A673 (cell line): ENCODE results near the gene CHD9NB. TPM values are rescaled to one million over a fixed set of nuclear protein-coding genes. Genes with fewer than 3 reads are reported as not detected.
A peak's percentile ranks its signal among the peaks of the same experiment; 100 is the strongest.

Source experiments
- BruUV-seq: library from RNA; stranded (reverse); fragments of 400-500 nt; replicated peaks from 2 replicates; lab custom pipeline; 2021; lab: Mats Ljungman, UMichigan
- CTCF ChIA-PET: fragments of 300-600 bp; sonication (Branson Sonifier 250); formaldehyde crosslinking; loops from one replicate; lab custom pipeline; 2022; ENCODE audit warnings: antibody characterized with exemption; lab: Charles Lee
- POLR2A ChIA-PET: fragments of 300-600 bp; sonication (Branson Sonifier 250); formaldehyde crosslinking; loops from one replicate; lab custom pipeline; 2022; ENCODE audit warnings: antibody characterized with exemption; ENCODE audit not compliant: low non-redundant PET; lab: Charles Lee
- DNase-seq: peaks from one replicate; pipeline ENCODE4 v3.0.0-alpha.2; 2015; ENCODE audit warnings: low spot score
- H3K27ac ChIP-seq: fragments of 200-600 bp; sonication (generic); 2 replicates; pipeline ENCODE4 v1.5.1; 2016; ENCODE audit warnings: mixed run types, low read depth, mild to moderate bottlenecking, mixed read lengths, antibody characterized with exemption, low read length; ENCODE audit not compliant: poor library complexity, severe bottlenecking
- H3K27me3 ChIP-seq: fragments of 200-600 bp; sonication (generic); replicated peaks from 2 replicates; pipeline ENCODE4 v1.6.1; 2017; ENCODE audit warnings: mixed run types, low read depth, mild to moderate bottlenecking, mixed read lengths, antibody characterized with exemption, low read length; ENCODE audit not compliant: insufficient read depth, poor library complexity
- H3K36me3 ChIP-seq: fragments of 200-600 bp; sonication (generic); 2 replicates; pipeline ENCODE4 v1.6.1; 2016; ENCODE audit warnings: mixed run types, mild to moderate bottlenecking, mixed read lengths, antibody characterized with exemption, low read length; ENCODE audit not compliant: insufficient read depth, poor library complexity, severe bottlenecking
- H3K4me1 ChIP-seq: fragments of 200-600 bp; sonication (generic); 2 replicates; pipeline ENCODE4 v1.6.1; 2017; ENCODE audit warnings: mixed run types, mild to moderate bottlenecking, mixed read lengths, antibody characterized with exemption, low read length; ENCODE audit not compliant: insufficient read depth, poor library complexity, severe bottlenecking
- H3K4me3 ChIP-seq: fragments of 200-600 bp; sonication (generic); 2 replicates; pipeline ENCODE4 v1.5.1; 2016; ENCODE audit warnings: low read depth, mixed run types, mild to moderate bottlenecking, mixed read lengths, low read length; ENCODE audit not compliant: poor library complexity, severe bottlenecking
- H3K9me3 ChIP-seq: fragments of 200-600 bp; sonication (generic); 2 replicates; pipeline ENCODE4 v1.6.1; 2016; ENCODE audit warnings: mixed run types, low read depth, mild to moderate bottlenecking, mixed read lengths, antibody characterized with exemption, low read length; ENCODE audit not compliant: poor library complexity, severe bottlenecking
- CTCF ChIP-seq: fragments of 300-800, 200-600 bp; sonication (generic); conservative IDR thresholded peaks from 2 replicates; pipeline ENCODE4 v1.5.1; 2017; ENCODE audit warnings: low read depth, mild to moderate bottlenecking, antibody characterized with exemption, low read length, moderate library complexity, mixed read lengths
- EZH2 ChIP-seq: fragments of 200-600 bp; sonication (generic); IDR thresholded peaks from 2 replicates; pipeline ENCODE4 v1.6.1; 2017; ENCODE audit warnings: borderline replicate concordance, low read depth, mild to moderate bottlenecking, mixed read lengths, antibody characterized with exemption, low read length; ENCODE audit not compliant: poor library complexity, severe bottlenecking
- intact Hi-C: fragments of 100-400 bp; cut with micrococcal nuclease; formaldehyde crosslinking; loops from one replicate; pipeline ENCODE4 v1.10.0; 2022; ENCODE audit not compliant: unreplicated experiment
- total RNA-seq: library from RNA; stranded (reverse); gene quantifications from 2 replicates; pipeline ENCODE4 v1.2.3, GENCODE V29; 2021

CHD9NB gene
- total RNA-seq, 1 experiment from 2014 or later, result 3.8 TPM

GRCh38 chr16:53099318-53100130 is 46.8 kb upstream of the CHD9NB start:
- TF ChIP-seq CTCF (no peak), EZH2 (no peak)
- CTCF ChIA-PET, result interaction anchor here (0.5 to 1.2 kb wide), 3 partner anchors 37 to 306 kb away, joined by 4 to 6 read pairs (median 5); partner anchors contain the start of gene CHD9
- DNase-seq, result peak; percentile 87
- no peaks in the 10 kb centered on the region for H3K27me3 ChIP-seq
- peak overlapping the region; percentile 49 for H3K4me3 ChIP-seq
- BruUV-seq, result no TSS peak
- POLR2A ChIA-PET, result interaction anchor here (1.7 kb wide), 1 partner anchor 13 kb away, joined by 7 read pairs; no protein-coding TSS in a partner anchor
- peaks cover 54% of the 10 kb centered on the region for H3K4me1 ChIP-seq
- no peaks in the 10 kb centered on the region for H3K36me3 ChIP-seq
- H3K27ac ChIP-seq, result peak overlapping the region; percentile 92
- no peaks in the 10 kb centered on the region for H3K9me3 ChIP-seq
- intact Hi-C loops, result loop anchor here (1.0 kb wide), 1 partner anchor 44 kb away; no protein-coding TSS in a partner anchor

GRCh38 chr16:53098526-53099317 is 46.0 kb upstream of the CHD9NB start:
- POLR2A ChIA-PET, result interaction anchor here (1.7 kb wide), 1 partner anchor 12 kb away, joined by 7 read pairs; no protein-coding TSS in a partner anchor
- Histone ChIP-seq H3K36me3 (no peaks in the 10 kb centered on the region), H3K4me1 (peaks cover 57% of the 10 kb centered on the region), H3K9me3 (no peaks in the 10 kb centered on the region), H3K27ac (peak overlapping the region; percentile 92), H3K27me3 (no peaks in the 10 kb centered on the region), H3K4me3 (peak overlapping the region; percentile 49)
- CTCF ChIA-PET, result interaction anchor here (0.5 to 1.2 kb wide), 2 partner anchors 36 to 44 kb away, joined by 5 to 6 read pairs; partner anchors contain the start of gene CHD9
- TF ChIP-seq EZH2 (no peak), CTCF (no peak)
- DNase-seq, result peak; percentile 90
- TSS peak; percentile 88 for BruUV-seq
- intact Hi-C loops, result loop anchor here (1.0 kb wide), 1 partner anchor 43 kb away; no protein-coding TSS in a partner anchor

- TF ChIP-seq CTCF (no peak), EZH2 (no peak)
- no TSS peak for BruUV-seq
- ChIA-PET CTCF (interaction anchor here (0.6 kb wide), 1 partner anchor 111 kb away, joined by 4 read pairs; no protein-coding TSS in a partner anchor), POLR2A (interaction anchor here (0.6 kb wide), 1 partner anchor 724 kb away, joined by 5 read pairs; no protein-coding TSS in a partner anchor)
- H3K27me3 ChIP-seq, result no peaks in the 10 kb centered on the region
- DNase-seq, result peak; percentile 70
- no peaks in the 10 kb centered on the region for H3K36me3 ChIP-seq
- H3K4me1 ChIP-seq, result peaks cover 68% of the 10 kb centered on the region
- intact Hi-C loops, result no loop called here
- no peaks in the 10 kb centered on the region for H3K9me3 ChIP-seq
- H3K27ac ChIP-seq, result peak overlapping the region; percentile 92
- H3K4me3 ChIP-seq, result no peak overlapping the region
These were observed 44.5 kb upstream of the CHD9NB start for GRCh38 chr16:53097190-53097589.
